Renal cortical epithelial cell (primary cell): ENCODE results near the gene NSFL1C. TPM values are rescaled to one million over a fixed set of nuclear protein-coding genes. Genes with fewer than 3 reads are reported as not detected.

Experiments used
- DNase-seq: peaks from one replicate; pipeline ENCODE4 v3.0.0-alpha.2; 2011; ENCODE audit warnings: low read depth
- total RNA-seq: library from RNA; depleted of rRNA; stranded (reverse); fragments of >200 nt; gene quantifications from 2 replicates; pipeline ENCODE4 v1.2.3, GENCODE V29; 2014

NSFL1C gene
- total RNA-seq, 1 donor from 2014 or later: 50.1 TPM

GRCh38 chr20:1484438-1485116 lies 17.9 kb upstream of the NSFL1C start:
- DNase-seq: no peak

- no peak for DNase-seq
Measured at GRCh38 chr20:1479831-1480595, 13.4 kb upstream of the NSFL1C start.

- DNase-seq: peak; percentile 90
Measured at GRCh38 chr20:1478566-1478965, 11.9 kb upstream of the NSFL1C start.

DNA sequence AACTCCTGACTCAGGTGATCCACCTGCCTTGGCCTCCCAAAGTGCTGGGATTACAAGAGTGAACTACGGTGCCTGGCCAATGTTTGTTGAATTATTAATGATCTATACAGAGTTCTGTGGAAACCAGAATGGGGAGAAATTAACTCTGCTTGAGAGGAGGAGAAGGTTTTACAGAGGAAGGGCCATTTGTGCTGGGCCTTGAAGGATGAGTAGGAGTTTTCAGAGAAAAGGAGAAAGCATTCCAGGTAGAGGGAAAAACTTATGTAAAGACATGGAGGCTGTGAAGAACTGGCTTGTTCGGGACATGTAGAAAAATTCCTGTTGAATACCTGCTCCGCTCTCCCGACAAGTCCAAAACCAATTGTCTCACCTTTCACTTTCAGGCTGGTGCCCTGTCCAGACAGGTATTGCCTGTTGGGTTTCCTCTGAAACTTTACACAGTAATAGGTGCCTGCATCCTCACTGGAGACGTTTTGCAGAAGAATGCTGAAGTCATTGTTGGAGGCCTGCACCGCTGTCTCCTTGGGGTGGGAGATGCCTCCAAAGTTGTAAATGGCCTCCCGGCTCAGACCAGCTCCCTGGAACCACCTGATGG lies 11.3 kb upstream of the NSFL1C start:
- DNase-seq: no peak

DNA sequence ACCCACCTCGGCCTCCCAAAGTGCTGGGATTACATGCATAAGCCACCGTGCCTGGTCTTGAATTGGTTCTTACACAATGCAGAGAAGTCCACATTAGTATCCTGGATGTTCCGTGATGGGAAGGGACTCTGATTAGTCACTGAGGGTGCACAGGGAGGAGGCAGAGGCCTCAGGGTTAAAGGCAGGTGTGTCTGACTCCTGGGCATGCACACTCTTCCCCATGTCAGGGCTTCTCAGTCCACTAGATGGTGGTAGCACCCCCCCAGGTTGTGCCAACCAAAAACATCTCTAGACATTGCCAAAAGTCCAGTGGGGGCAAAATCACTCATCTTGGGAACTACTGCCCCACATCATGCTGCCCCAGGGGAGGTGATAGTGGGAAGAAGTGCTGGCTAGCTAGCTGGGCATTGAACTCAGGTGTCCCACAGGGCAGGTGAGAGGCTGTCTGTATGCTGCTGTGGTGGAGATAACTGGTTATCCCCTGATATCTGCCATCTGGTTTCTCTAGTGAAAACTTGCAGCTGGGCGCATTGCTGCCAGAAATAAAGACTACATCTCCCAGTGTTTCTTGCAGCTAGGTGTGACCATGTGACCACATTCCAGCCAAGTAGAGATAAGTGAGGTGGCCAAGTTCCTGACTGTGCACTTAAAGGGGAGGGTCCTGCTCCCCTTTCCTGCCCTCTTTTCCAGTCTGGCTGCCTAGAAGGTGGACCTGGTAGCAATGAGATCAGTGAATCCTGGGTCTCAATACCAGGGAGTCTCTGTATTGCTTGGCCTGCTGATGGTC lies 8.4 kb upstream of the NSFL1C start:
- no peak for DNase-seq

GRCh38 chr20:1474325-1474724 lies 7.7 kb upstream of the NSFL1C start:
- DNase-seq: no peak

DNA sequence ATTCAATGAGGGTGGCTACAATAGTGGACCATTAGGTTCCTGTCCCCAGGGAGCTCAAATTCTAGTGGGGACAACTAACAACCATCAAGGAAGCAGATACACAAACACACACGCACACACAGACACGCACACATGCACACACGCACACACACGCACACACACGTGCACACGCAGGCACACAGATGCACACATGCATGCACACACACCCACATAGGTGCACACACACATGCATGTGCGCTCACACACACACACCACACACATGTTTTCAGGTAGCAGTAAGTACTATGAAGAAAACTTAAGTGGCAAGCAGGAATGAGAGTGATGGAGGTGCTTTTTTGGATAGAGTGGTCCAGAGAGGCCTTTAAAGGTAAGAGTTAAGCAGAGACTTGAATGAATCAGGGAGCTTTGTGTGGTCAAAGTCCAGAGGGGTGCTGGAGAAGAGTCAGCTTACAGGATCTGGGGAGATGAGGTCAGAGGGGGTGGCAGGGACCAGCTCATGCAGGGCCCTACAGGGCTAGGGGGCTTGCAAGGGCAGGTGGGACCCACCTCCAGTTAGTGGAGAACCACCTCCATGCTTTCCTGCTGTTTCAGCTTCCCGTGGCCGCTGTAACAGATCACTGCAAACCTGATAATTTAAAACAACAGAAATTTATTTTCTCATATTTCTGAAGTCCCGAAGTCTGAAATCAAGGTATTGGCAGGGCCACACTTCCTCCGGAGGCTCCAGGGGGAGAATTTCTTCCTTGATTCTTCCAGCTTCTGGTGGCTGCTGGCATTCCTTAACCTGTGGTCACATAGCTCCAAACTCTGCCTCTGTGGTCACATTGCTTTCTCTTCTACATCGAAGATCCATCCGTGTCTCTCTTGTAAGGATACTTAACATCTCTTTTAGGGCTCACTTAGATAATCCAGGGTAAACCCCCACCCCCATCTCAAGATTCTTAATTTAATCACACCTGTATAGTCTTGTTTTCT lies 6.9 kb upstream of the NSFL1C start:
- no peak for DNase-seq

DNA sequence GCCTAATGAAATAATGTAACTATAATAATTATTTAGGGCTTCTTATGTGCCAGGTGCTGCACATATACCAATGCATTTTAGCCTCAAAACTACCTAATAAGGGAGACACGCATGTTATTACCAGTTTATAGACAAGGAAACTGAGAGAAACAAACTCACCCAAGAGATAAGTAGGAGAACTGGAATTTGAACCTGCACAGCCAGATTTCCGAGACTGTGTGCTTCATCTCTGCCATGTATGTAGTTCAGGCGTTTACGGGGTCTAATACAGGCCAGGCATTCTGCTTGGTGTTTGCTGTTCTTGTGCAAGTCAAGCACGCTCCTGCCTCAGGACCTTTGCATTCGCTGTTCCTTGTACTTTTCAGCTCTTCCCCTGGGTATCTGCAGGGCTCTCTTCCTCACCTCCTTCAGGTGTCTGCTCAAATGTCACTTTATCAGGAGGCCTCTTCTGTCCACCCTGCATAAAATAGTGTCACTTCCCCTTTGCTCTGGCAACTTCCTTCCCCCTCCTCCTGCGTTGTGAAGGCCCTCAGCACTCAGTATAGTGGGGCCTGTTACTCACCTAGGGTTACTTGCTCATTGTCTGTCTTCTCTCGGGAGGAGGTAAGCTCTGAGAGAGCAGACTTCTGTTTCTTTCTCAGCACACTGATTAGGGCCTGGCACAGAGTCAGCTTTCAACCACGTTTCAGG lies 6.1 kb upstream of the NSFL1C start:
- no peak for DNase-seq

GRCh38 chr20:1471242-1471641 lies 4.6 kb upstream of the NSFL1C start:
- DNase-seq: no peak

DNA sequence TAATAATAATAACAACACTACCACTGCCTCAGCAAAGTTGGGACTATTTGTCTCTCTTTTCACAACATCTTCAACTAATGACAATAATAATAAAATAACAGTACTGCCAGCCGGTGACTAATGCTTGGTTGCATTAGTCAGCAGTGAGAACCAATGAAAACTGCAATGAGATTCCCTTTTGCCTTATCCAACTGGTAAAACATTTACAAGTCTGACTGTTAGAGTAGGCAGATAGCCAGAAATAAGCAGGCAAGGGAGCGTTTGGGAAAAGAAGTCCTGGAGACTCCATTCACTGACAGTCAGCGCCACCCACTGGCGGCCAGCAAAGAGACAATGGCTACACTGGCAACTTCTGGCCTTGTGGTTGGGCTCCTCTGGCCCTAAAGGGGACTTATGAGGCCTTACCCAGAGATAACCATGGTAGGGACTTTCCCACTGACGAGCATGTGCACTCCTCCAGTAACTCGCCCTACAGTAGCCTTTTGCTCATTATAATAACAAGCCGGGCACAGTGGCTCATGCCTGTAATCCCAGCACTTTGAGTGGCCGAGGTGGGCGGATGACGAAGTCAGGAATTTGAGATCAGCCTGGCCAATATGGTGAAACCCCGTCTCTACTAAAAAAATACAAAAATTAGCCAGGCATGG lies 3.4 kb upstream of the NSFL1C start:
- DNase-seq: peak; percentile 100

GRCh38 chr20:1469306-1469905 lies 2.8 kb upstream of the NSFL1C start:
- DNase-seq: no peak

GRCh38 chr20:1468117-1468624 lies 1.5 kb upstream of the NSFL1C start:
- no peak for DNase-seq

GRCh38 chr20:1467355-1468116 lies 887 bp upstream of the NSFL1C start:
- DNase-seq: peak; percentile 33

DNA sequence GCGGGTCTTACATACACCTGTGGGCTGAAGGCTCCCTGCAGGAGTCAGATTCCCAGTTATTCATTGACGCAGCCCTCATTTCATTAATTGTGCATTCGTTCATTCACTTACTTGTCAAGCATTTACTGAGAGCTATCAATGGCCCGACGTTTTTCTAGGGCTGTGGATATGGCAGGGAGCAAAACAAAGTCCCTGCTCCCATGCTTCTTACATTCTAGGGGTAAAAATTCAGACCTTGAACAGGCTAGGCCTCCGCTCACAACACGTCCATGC lies 369 bp upstream of the NSFL1C start:
- no peak for DNase-seq

- peak; percentile 21 for DNase-seq
Measured at GRCh38 chr20:1465470-1466210, 1.0 kb downstream of the NSFL1C start.

- no peak for DNase-seq
Measured at GRCh38 chr20:1463971-1464570, 2.6 kb downstream of the NSFL1C start.

DNA sequence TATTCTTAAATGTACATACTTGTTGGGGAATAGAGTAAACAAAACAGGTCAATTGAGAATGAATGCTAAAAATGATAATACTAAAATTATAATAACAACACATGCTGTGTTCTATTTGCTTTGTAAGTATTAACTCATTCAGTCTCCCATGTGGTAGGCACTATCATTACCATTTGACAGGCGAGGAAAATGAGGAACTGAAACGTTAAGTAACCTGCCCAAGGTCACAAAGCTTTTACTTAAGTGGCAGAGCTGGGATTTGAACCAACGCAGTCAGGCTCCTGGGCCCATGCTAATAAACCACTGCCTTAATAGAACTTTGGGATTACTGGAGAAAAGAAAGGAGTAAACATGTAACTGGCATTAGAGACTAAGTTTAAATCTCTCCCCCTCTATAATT lies 3.8 kb downstream of the NSFL1C start:
- DNase-seq: no peak

DNA sequence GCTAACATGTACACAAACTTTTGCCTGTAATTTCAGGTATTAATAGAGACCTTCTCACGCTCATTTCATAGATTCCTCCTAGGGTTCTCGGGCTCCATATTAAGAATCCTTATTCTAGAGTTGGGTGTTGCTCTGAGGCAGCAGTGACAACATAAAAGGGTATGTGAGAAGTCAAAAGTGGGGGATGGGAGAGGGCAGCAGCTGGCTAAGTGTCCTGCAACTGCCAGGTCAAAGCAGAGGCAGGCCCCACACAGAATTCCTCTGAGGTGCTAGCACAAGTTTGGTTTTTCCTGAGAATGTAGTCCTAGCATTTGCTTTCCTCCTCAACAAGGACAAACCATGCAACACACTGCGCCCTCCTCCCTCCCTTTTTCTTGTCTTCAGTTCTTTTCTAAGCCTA lies 4.6 kb downstream of the NSFL1C start:
- no peak for DNase-seq
